IMR-90 (cell line): ENCODE data around the gene S100A3. TPM values are rescaled to one million over a fixed set of nuclear protein-coding genes. Genes with fewer than 3 reads are reported as not detected.

Experiments
- ATAC-seq: fragments of 200-7000 bp; cut with Tn5 transposase; 2 replicates; pipeline ENCODE4 v1.9.1; 2020; ENCODE audit warnings: low read depth, mild to moderate bottlenecking, moderate library complexity
- BruUV-seq: library from RNA; stranded (reverse); fragments of 400-500 nt; replicated peaks from 2 replicates; lab custom pipeline; 2021; lab: Mats Ljungman, UMichigan
- CTCF ChIA-PET: fragments of 300-600 bp; formaldehyde crosslinking; extraction: SDS; loops from one replicate; lab custom pipeline; 2021; ENCODE audit warnings: antibody characterized with exemption; lab: Yijun Ruan, JAX
- POLR2A ChIA-PET: fragments of 300-600 bp; sonication (Branson Sonifier 250); formaldehyde crosslinking; loops from one replicate; lab custom pipeline; 2022; ENCODE audit warnings: antibody characterized with exemption; ENCODE audit not compliant: unreplicated experiment; lab: Charles Lee
- DNase-seq: peaks from one replicate; pipeline ENCODE4 v3.0.0; 2013
- H2AFZ ChIP-seq: replicated peaks from 2 replicates; pipeline ENCODE3; 2013; ENCODE audit warnings: low read length, mild to moderate bottlenecking; ENCODE audit not compliant: poor library complexity
- H2AK5ac ChIP-seq: 2 replicates; pipeline ENCODE4 v1.6.1; 2013; ENCODE audit warnings: low read depth, low read length, inconsistent platforms
- H2AK9ac ChIP-seq: replicated peaks from 2 replicates; pipeline ENCODE3; 2013; ENCODE audit warnings: mild to moderate bottlenecking, low read depth, low read length, moderate library complexity; ENCODE audit not compliant: poor library complexity
- H2BK120ac ChIP-seq: 2 replicates; pipeline ENCODE4 v1.6.1; 2013; ENCODE audit warnings: low read depth, low read length, inconsistent platforms
- H2BK15ac ChIP-seq: 3 replicates; pipeline ENCODE4 v1.6.1; 2013; ENCODE audit warnings: low read depth, low read length, inconsistent platforms
- H2BK20ac ChIP-seq: 2 replicates; pipeline ENCODE4 v1.6.1; 2013; ENCODE audit warnings: low read depth, mild to moderate bottlenecking, inconsistent platforms, low read length, moderate library complexity
- H2BK5ac ChIP-seq: 2 replicates; pipeline ENCODE4 v1.6.1; 2013; ENCODE audit warnings: mild to moderate bottlenecking, low read depth, low read length, inconsistent platforms; ENCODE audit not compliant: poor library complexity, severe bottlenecking
- H3K14ac ChIP-seq: replicated peaks from 2 replicates; pipeline ENCODE4 v1.6.1; 2013; ENCODE audit warnings: low read depth, low read length, inconsistent platforms
- H3K18ac ChIP-seq: 2 replicates; pipeline ENCODE4 v1.6.1; 2013; ENCODE audit warnings: low read depth, low read length, control low read depth
- H3K23ac ChIP-seq: 2 replicates; pipeline ENCODE4 v1.6.1; 2013; ENCODE audit warnings: low read depth, low read length, inconsistent platforms
- H3K27ac ChIP-seq: 2 replicates; pipeline ENCODE4 v1.5.1; 2013; ENCODE audit warnings: mild to moderate bottlenecking, control low read depth, low read length; ENCODE audit not compliant: insufficient read depth
- H3K27me3 ChIP-seq: 2 replicates; pipeline ENCODE4 v1.6.1; 2013; ENCODE audit warnings: low read length; ENCODE audit not compliant: control insufficient read depth, insufficient read depth
- H3K36me3 ChIP-seq: 2 replicates; pipeline ENCODE4 v1.6.1; 2013; ENCODE audit warnings: low read length, mixed read lengths; ENCODE audit not compliant: control insufficient read depth, insufficient read depth
- H3K4ac ChIP-seq: 2 replicates; pipeline ENCODE4 v1.6.1; 2013; ENCODE audit warnings: low read depth, low read length, inconsistent platforms
- H3K4me1 ChIP-seq: 2 replicates; pipeline ENCODE4 v1.6.1; 2013; ENCODE audit warnings: low read length, mixed read lengths; ENCODE audit not compliant: control insufficient read depth, insufficient read depth
- H3K4me2 ChIP-seq: 2 replicates; pipeline ENCODE4 v1.6.1; 2013; ENCODE audit warnings: low read depth, mild to moderate bottlenecking, control low read depth, low read length, moderate library complexity
- H3K4me3 ChIP-seq: 2 replicates; pipeline ENCODE4 v1.5.1; 2013; ENCODE audit warnings: low read depth, mild to moderate bottlenecking, control low read depth, low read length, moderate library complexity; ENCODE audit not compliant: insufficient read depth
- H3K56ac ChIP-seq: 2 replicates; pipeline ENCODE4 v1.6.1; 2013; ENCODE audit warnings: low read length, inconsistent platforms; ENCODE audit not compliant: insufficient read depth; ENCODE audit errors: extremely low read depth
- H3K79me1 ChIP-seq, 2 experiments: 2 replicates each; pipeline ENCODE4 v1.6.1; 2013; ENCODE audit warnings: low read length in 2 of 2, inconsistent platforms in 1 of 2, low read depth in 1 of 2
- H3K9ac ChIP-seq: 2 replicates; pipeline ENCODE4 v1.6.1; 2013; ENCODE audit warnings: low read depth, low read length, control low read depth
- H3K9me1 ChIP-seq: 2 replicates; pipeline ENCODE4 v1.6.1; 2013; ENCODE audit warnings: low read length, inconsistent platforms; ENCODE audit not compliant: insufficient read depth
- H3K9me3 ChIP-seq: 2 replicates; pipeline ENCODE4 v1.6.1; 2013; ENCODE audit warnings: low read length; ENCODE audit not compliant: control insufficient read depth, insufficient read depth
- H4K20me1 ChIP-seq: 2 replicates; pipeline ENCODE4 v1.6.1; 2013; ENCODE audit warnings: low read length, inconsistent platforms; ENCODE audit not compliant: insufficient read depth
- H4K5ac ChIP-seq: 2 replicates; pipeline ENCODE4 v1.6.1; 2013; ENCODE audit warnings: mild to moderate bottlenecking, low read depth, low read length, control low read depth
- H4K8ac ChIP-seq, 2 experiments: 2 replicates each; pipeline ENCODE4 v1.6.1; 2013; ENCODE audit warnings: low read depth in 2 of 2, low read length in 2 of 2, control low read depth in 1 of 2, inconsistent platforms in 1 of 2
- H4K91ac ChIP-seq: 2 replicates; pipeline ENCODE4 v1.6.1; 2013; ENCODE audit warnings: low read depth, low read length, inconsistent platforms; ENCODE audit not compliant: insufficient read depth
- BHLHE40 ChIP-seq: fragments of 150-350 bp; IDR thresholded peaks from 2 replicates; pipeline ENCODE4 v1.6.1; 2016; ENCODE audit warnings: mild to moderate bottlenecking, low read depth, low read length
- FOS ChIP-seq: fragments of 150-350 bp; IDR thresholded peaks from 2 replicates; pipeline ENCODE4 v1.6.1; 2016; ENCODE audit warnings: low read depth, low read length
- WGBS, 2 experiments: methylation state at CpG; one replicate each; pipeline versions ENCODE4 v1.1.5 to v1.1.7; 2013; ENCODE audit warnings: missing lambda C conversion rate in 2 of 2; ENCODE audit not compliant: insufficient read length in 1 of 2; ENCODE audit errors: extremely low coverage in 2 of 2; 5-methylcytosine and 5-hydroxymethylcytosine counted together
- dilution Hi-C: fragments of 300-500 bp; cut with HindIII; formaldehyde crosslinking; loops from one replicate; pipeline ENCODE4 v1.14.3; 2018; ENCODE audit warnings: low sequenced_read_pairs; ENCODE audit not compliant: unreplicated experiment
- in situ Hi-C: fragments of 300-500 bp; cut with MboI; formaldehyde crosslinking; loops from 3 replicates; pipeline ENCODE4 v1.14.3; 2019; ENCODE audit warnings: low sequenced_read_pairs, inconsistent platforms, mixed read lengths
- intact Hi-C: fragments of 100-400 bp; cut with micrococcal nuclease; formaldehyde crosslinking; loops from 2 replicates; pipeline ENCODE4 v1.10.0; 2022
- polyA plus RNA-seq, 3 experiments: library from polyadenylated mRNA; depleted of rRNA; stranded (reverse); fragments of >200 nt; gene quantifications; 2 replicates each; pipeline ENCODE4 v1.2.3, GENCODE V29; 2012; ENCODE audit warnings: low replicate concordance in 1 of 3
- total RNA-seq: library from RNA; depleted of rRNA; stranded (reverse); fragments of >200 nt; gene quantifications from 2 replicates; pipeline ENCODE4 v1.2.3, GENCODE V29; 2012
- TF ChIP-seq, protein P1 (sequence below): conservative IDR thresholded peaks from 2 replicates; pipeline ENCODE4 v1.5.1; 2012; ENCODE audit warnings: mild to moderate bottlenecking, low read depth, low read length, improper control_type of control experiment

S100A3 gene
- total and polyA plus RNA-seq, 2 of the 4 experiments (the other 2 are of a cell fraction) = 2.9 to 4.5 TPM

DNA sequence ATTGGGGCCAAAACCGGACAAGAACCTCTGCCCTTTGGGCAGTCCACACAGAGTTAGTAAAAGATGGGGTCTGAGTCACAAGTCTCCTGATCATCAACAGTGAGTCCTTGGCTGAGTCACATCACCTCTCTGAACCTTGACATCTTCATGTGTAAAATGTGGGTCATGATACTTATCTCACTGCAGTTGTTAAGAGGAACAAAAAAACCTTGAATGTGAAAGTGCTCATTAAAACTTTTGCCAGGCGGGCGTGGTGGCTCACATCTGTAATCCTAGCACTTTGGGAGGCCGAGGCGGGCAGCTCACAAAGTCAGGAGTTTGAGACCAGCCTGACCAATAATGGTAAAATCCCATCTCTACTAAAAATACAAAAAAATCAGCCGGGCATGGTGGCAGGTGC lies 48.1 kb upstream of the S100A3 start:
- no peaks in the 10 kb centered on the region; the same call in 1 of the 2 replicates for H3K9me1 ChIP-seq
- intact Hi-C loops = no loop called here
- BruUV-seq = no TSS peak
- peak; percentile 48 for ATAC-seq
- peak; percentile 86 for DNase-seq
- no peak overlapping the region for H2BK5ac ChIP-seq
- H2AK9ac ChIP-seq = no peak overlapping the region
- H3K4me3 ChIP-seq = no peak overlapping the region
- H3K23ac ChIP-seq = no peak overlapping the region
- H2AK5ac ChIP-seq = no peak overlapping the region
- no peaks in the 10 kb centered on the region for H3K9me3 ChIP-seq
- ChIA-PET POLR2A (interaction anchor here (0.7 kb wide), 1 partner anchor 95 kb away, joined by 3 read pairs; no protein-coding TSS in a partner anchor), CTCF (interaction anchor here (1.0 kb wide), 1 partner anchor 25 kb away, joined by 3 read pairs; no protein-coding TSS in a partner anchor)
- H2BK120ac ChIP-seq = no peak overlapping the region
- peaks cover 0 to 8% of the 10 kb centered on the region in 2 experiments; a peak in 2 of 4 replicates for H3K79me1 ChIP-seq
- H3K27me3 ChIP-seq = no peaks in the 10 kb centered on the region
- H2BK20ac ChIP-seq = no peak overlapping the region
- H3K18ac ChIP-seq = no peak overlapping the region
- no peaks in the 10 kb centered on the region for H3K36me3 ChIP-seq
- no peak overlapping the region for H4K8ac ChIP-seq
- H3K9ac ChIP-seq = no peak overlapping the region
- dilution Hi-C loops = no loop called here
- H3K14ac ChIP-seq = no peak overlapping the region
- H4K5ac ChIP-seq = no peak overlapping the region
- no peak overlapping the region for H3K27ac ChIP-seq
- H2AFZ ChIP-seq = no peak overlapping the region
- TF ChIP-seq BHLHE40 (peak; percentile 28; the same call in 1 of the 2 replicates), FOS (peak; percentile 64; the same call in 1 of the 2 replicates)
- TF ChIP-seq, protein P1, sequence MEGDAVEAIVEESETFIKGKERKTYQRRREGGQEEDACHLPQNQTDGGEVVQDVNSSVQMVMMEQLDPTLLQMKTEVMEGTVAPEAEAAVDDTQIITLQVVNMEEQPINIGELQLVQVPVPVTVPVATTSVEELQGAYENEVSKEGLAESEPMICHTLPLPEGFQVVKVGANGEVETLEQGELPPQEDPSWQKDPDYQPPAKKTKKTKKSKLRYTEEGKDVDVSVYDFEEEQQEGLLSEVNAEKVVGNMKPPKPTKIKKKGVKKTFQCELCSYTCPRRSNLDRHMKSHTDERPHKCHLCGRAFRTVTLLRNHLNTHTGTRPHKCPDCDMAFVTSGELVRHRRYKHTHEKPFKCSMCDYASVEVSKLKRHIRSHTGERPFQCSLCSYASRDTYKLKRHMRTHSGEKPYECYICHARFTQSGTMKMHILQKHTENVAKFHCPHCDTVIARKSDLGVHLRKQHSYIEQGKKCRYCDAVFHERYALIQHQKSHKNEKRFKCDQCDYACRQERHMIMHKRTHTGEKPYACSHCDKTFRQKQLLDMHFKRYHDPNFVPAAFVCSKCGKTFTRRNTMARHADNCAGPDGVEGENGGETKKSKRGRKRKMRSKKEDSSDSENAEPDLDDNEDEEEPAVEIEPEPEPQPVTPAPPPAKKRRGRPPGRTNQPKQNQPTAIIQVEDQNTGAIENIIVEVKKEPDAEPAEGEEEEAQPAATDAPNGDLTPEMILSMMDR = no peak
- no peak overlapping the region for H3K56ac ChIP-seq
- H2BK15ac ChIP-seq = no peak overlapping the region
- no CpG with 5 or more reads among the region's 6 CpGs for WGBS, 2 experiments
- no peak overlapping the region for H3K4ac ChIP-seq
- in situ Hi-C loops = no loop called here
- H3K4me2 ChIP-seq = no peak overlapping the region
- H3K4me1 ChIP-seq = peaks cover 10% of the 10 kb centered on the region
- no peak overlapping the region for H4K91ac ChIP-seq
- H4K20me1 ChIP-seq = no peaks in the 10 kb centered on the region
